Fibroblast of lung (primary cell): ENCODE measurements around the gene CAPN14. TPM values are rescaled to one million over a fixed set of nuclear protein-coding genes. Genes with fewer than 3 reads are reported as not detected.

Source experiments
- DNase-seq, 2 donors: peaks; one replicate each; pipeline versions ENCODE4 v3.0.0 to v3.0.0-alpha.2; 2010; ENCODE audit warnings: low read depth in 2 of 2
- H2AFZ ChIP-seq: 2 replicates; pipeline ENCODE4 v1.5.1; 2012; ENCODE audit warnings: low read length, control low read depth, inconsistent platforms
- H3K27ac ChIP-seq: 2 replicates; pipeline ENCODE4 v1.5.1; 2011; ENCODE audit warnings: low read length, control low read depth; ENCODE audit not compliant: insufficient read depth
- H3K27me3 ChIP-seq: 2 replicates; pipeline ENCODE4 v1.5.1; 2011; ENCODE audit warnings: mild to moderate bottlenecking, low read length; ENCODE audit not compliant: control insufficient read depth, insufficient read depth
- H3K36me3 ChIP-seq: 2 replicates; pipeline ENCODE4 v1.5.1; 2011; ENCODE audit warnings: low read length; ENCODE audit not compliant: control insufficient read depth, insufficient read depth
- H3K4me1 ChIP-seq: 2 replicates; pipeline ENCODE4 v1.5.1; 2011; ENCODE audit warnings: low read length; ENCODE audit not compliant: control insufficient read depth, insufficient read depth; ENCODE audit errors: extremely low read depth
- H3K4me2 ChIP-seq: 2 replicates; pipeline ENCODE4 v1.5.1; 2011; ENCODE audit warnings: low read length, control low read depth; ENCODE audit not compliant: insufficient read depth; ENCODE audit errors: extremely low read depth
- H3K4me3 ChIP-seq, 4 experiments: fragments of 200-600 bp in 1 of 4; sonication (generic) in 1 of 4; replicated peaks in 1 of 4; 2 replicates each; pipeline ENCODE4 v1.5.1; 2011 to 2016; ENCODE audit warnings: low read length in 4 of 4, low read depth in 3 of 4, mild to moderate bottlenecking in 3 of 4, control low read depth in 2 of 4, inconsistent platforms in 1 of 4, mixed read lengths in 1 of 4; ENCODE audit not compliant: insufficient read depth in 1 of 4; ENCODE audit errors: control extremely low read depth in 1 of 4
- H3K79me2 ChIP-seq: 2 replicates; pipeline ENCODE4 v1.5.1; 2012; ENCODE audit warnings: mild to moderate bottlenecking, low read length, inconsistent platforms; ENCODE audit not compliant: control insufficient read depth, insufficient read depth
- H3K9ac ChIP-seq: 2 replicates; pipeline ENCODE4 v1.5.1; 2011; ENCODE audit warnings: mild to moderate bottlenecking, low read length, control low read depth; ENCODE audit not compliant: insufficient read depth
- H3K9me3 ChIP-seq: 2 replicates; pipeline ENCODE4 v1.5.1; 2012; ENCODE audit warnings: low read depth, low read length; ENCODE audit not compliant: control insufficient read depth, insufficient read depth
- H4K20me1 ChIP-seq: 2 replicates; pipeline ENCODE4 v1.5.1; 2011; ENCODE audit warnings: low read length; ENCODE audit not compliant: control insufficient read depth, insufficient read depth; ENCODE audit errors: extremely low read depth
- EZH2 ChIP-seq: IDR thresholded peaks from 2 replicates; pipeline ENCODE4 v1.5.1; 2012; ENCODE audit warnings: low read length, control low read depth, mild to moderate bottlenecking; ENCODE audit errors: missing control alignments
- polyA plus RNA-seq, 2 donors: library from polyadenylated mRNA; depleted of rRNA in 1 of 2; stranded (reverse) in 1 of 2; unstranded in 1 of 2; fragments of >200 nt; gene quantifications; 2 replicates each; pipeline ENCODE4 v1.2.1, GENCODE V29; 2011 to 2012; ENCODE audit warnings: missing spikeins in 1 of 2
- total RNA-seq: library from RNA; depleted of rRNA; stranded (reverse); fragments of >200 nt; gene quantifications from 2 replicates; pipeline ENCODE4 v1.2.1, GENCODE V29; 2014
- TF ChIP-seq, protein P1 (sequence below), 2 donors: IDR thresholded peaks in 1 of 2; conservative IDR thresholded peaks in 1 of 2; 1 replicate in 1 of 2; 2 replicates in 1 of 2; pipeline ENCODE4 v1.5.1; 2011 to 2012; ENCODE audit warnings: low read length in 2 of 2, control low read depth in 1 of 2, inconsistent platforms in 1 of 2, low read depth in 1 of 2, mild to moderate bottlenecking in 1 of 2

CAPN14 gene
- total and polyA plus RNA-seq, 2 donors (not counting 1 experiment from before 2014, with no cell fraction given): 0.05 to 0.17 TPM

DNA sequence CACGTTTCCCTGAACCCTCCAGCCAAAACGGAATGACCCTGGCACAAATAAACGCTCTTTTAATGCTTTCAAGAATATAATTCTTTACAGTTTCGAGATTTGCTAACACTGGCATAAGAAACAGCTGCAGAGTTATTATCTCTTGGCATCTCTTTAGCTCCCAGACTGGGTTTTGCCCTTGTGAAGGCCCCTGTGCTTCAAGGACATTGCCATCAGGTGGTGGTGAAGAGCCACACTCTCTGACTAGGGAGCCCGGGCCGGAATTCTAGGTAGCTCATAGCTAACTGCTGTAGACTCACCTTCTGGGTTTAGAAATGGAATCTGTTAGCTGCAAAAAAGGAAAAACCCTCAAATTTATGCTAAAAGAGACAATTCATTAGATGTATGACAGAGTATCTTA, 65.8 kb downstream of the CAPN14 start:
- H3K9me3 ChIP-seq: no peaks in the 10 kb centered on the region
- no peak overlapping the region for H3K4me2 ChIP-seq
- no peak for TF ChIP-seq EZH2
- TF ChIP-seq, protein P1, sequence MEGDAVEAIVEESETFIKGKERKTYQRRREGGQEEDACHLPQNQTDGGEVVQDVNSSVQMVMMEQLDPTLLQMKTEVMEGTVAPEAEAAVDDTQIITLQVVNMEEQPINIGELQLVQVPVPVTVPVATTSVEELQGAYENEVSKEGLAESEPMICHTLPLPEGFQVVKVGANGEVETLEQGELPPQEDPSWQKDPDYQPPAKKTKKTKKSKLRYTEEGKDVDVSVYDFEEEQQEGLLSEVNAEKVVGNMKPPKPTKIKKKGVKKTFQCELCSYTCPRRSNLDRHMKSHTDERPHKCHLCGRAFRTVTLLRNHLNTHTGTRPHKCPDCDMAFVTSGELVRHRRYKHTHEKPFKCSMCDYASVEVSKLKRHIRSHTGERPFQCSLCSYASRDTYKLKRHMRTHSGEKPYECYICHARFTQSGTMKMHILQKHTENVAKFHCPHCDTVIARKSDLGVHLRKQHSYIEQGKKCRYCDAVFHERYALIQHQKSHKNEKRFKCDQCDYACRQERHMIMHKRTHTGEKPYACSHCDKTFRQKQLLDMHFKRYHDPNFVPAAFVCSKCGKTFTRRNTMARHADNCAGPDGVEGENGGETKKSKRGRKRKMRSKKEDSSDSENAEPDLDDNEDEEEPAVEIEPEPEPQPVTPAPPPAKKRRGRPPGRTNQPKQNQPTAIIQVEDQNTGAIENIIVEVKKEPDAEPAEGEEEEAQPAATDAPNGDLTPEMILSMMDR (conservative IDR thresholded peaks at IDR 0.05 in 1 of 2, IDR thresholded peaks at IDR 0.05 in 1 of 2; ENCODE audit: low read depth in 1 of 2, low read length in 2 of 2): no peak
- no peak overlapping the region for H3K4me3 ChIP-seq
- no peaks in the 10 kb centered on the region for H3K4me1 ChIP-seq
- no peak overlapping the region for H3K27ac ChIP-seq
- H4K20me1 ChIP-seq: no peaks in the 10 kb centered on the region
- no peak for DNase-seq
- no peak overlapping the region for H3K9ac ChIP-seq
- H2AFZ ChIP-seq: no peak overlapping the region
- H3K27me3 ChIP-seq: no peaks in the 10 kb centered on the region
- H3K36me3 ChIP-seq: no peaks in the 10 kb centered on the region
- H3K79me2 ChIP-seq: no peaks in the 10 kb centered on the region

DNA sequence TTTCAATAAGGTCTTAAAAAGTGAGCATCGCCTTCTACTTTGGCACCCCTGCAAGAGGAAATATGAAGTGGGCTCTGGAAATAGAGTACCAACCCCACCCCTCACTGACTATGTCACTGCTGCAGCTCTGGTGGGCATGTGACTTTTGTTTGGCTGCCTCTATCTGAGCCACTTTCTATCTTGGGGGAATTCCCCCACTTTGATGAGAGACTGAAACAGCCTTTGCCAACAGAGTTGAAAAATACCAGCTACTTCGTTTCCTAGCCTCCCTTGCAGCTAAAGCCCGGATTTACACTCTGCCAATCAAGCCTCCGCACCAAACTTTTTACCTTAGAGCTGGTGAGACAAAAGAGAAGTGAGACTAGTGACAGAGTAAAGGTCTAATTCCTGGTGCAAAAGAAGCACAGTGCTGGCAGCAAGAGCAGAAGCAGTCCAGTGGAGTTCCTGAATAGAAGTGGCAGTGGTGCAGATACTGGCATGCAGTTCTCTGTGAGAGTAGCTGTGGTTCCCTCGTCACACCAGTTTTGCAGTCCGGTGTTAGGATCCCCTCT, 67.1 kb downstream of the CAPN14 start:
- Histone ChIP-seq H3K27me3 (no peaks in the 10 kb centered on the region), H3K4me1 (no peaks in the 10 kb centered on the region), H3K27ac (no peak overlapping the region), H3K4me3 (no peak overlapping the region), H3K9ac (no peak overlapping the region), H4K20me1 (no peaks in the 10 kb centered on the region), H2AFZ (no peak overlapping the region), H3K79me2 (no peaks in the 10 kb centered on the region), H3K4me2 (no peak overlapping the region), H3K36me3 (no peaks in the 10 kb centered on the region), H3K9me3 (no peaks in the 10 kb centered on the region)
- DNase-seq: no peak
- TF ChIP-seq, protein P1 (conservative IDR thresholded peaks at IDR 0.05 in 1 of 2, IDR thresholded peaks at IDR 0.05 in 1 of 2; ENCODE audit: low read depth in 1 of 2, low read length in 2 of 2): no peak

DNA sequence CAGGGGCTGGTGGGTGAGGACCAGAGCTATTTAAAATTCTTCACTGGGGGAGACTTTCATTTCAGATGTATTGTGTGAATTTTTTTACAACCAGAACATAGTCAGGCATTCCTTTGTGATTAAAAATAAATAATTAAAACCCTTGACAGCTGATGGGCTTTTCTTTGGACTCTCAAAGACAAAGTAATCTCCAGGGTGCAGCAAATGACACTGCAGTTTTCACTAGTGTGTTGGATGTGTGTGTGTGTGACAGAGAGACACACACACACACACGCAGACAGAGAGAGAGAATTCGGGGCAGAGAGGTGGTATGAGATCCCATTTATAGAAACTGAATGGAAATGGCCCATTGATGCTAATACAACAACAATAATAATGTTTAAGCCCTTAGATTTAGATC, 68.8 kb downstream of the CAPN14 start:
- Histone ChIP-seq H3K27ac (no peak overlapping the region), H3K36me3 (no peaks in the 10 kb centered on the region), H3K9me3 (no peaks in the 10 kb centered on the region), H3K4me2 (no peak overlapping the region), H3K9ac (no peak overlapping the region), H4K20me1 (no peaks in the 10 kb centered on the region), H2AFZ (no peak overlapping the region), H3K79me2 (no peaks in the 10 kb centered on the region), H3K27me3 (peaks cover 5% of the 10 kb centered on the region), H3K4me1 (no peaks in the 10 kb centered on the region), H3K4me3 (no peak overlapping the region)
- TF ChIP-seq, protein P1 (conservative IDR thresholded peaks at IDR 0.05 in 1 of 2, IDR thresholded peaks at IDR 0.05 in 1 of 2; ENCODE audit: low read depth in 1 of 2, low read length in 2 of 2): no peak
- TF ChIP-seq EZH2: no peak
- no peak for DNase-seq
